HCT116 (cell line): ENCODE results near the gene SALL4. TPM values are rescaled to one million over a fixed set of nuclear protein-coding genes. Genes with fewer than 3 reads are reported as not detected.
"Not testable (repeated sequence)": the region's sequence is repeated elsewhere in the genome, so short reads cannot be mapped to it uniquely, and the experiment has no call there.

Experiments used
- ATAC-seq: fragments of 200-7000 bp; cut with Tn5 transposase; 2 replicates; pipeline ENCODE4 v1.9.1; 2020; ENCODE audit warnings: mild to moderate bottlenecking, moderate library complexity
- BruUV-seq: library from RNA; stranded (reverse); fragments of 400-500 nt; replicated peaks from 2 replicates; lab custom pipeline; 2021; lab: Mats Ljungman, UMichigan
- CTCF ChIA-PET: fragments of 300-600 bp; sonication (Branson Sonifier 250); formaldehyde crosslinking; loops from one replicate; lab custom pipeline; 2021; ENCODE audit warnings: antibody characterized with exemption; lab: Charles Lee
- POLR2A ChIA-PET: fragments of 300-600, 350-600 bp; sonication (Branson Sonifier 250); formaldehyde crosslinking; loops from one replicate; lab custom pipeline; 2021; ENCODE audit warnings: antibody characterized with exemption; lab: Charles Lee
- RAD21 ChIA-PET, 2 experiments: fragments of 300-600 bp; sonication (Branson Sonifier 250); formaldehyde crosslinking; loops; one replicate each; lab custom pipeline; 2023; ENCODE audit warnings: low total read pairs in 2 of 2; ENCODE audit not compliant: uncharacterized antibody in 2 of 2, unreplicated experiment in 2 of 2, low non-redundant PET in 1 of 2; lab: Charles Lee
- DNase-seq: peaks from one replicate; pipeline ENCODE4 v3.0.0-alpha.2; 2010; ENCODE audit warnings: low read depth, low spot score
- H2AFZ ChIP-seq: fragments of 200-600 bp; shearing (Covaris generic), sonication (generic); 2 replicates; pipeline ENCODE4 v1.6.1; 2017; ENCODE audit warnings: low read depth, mixed run types, mixed read lengths, antibody characterized with exemption, low read length; ENCODE audit not compliant: poor library complexity, severe bottlenecking
- H3K27ac ChIP-seq: 2 replicates; pipeline ENCODE4 v1.5.1; 2012; ENCODE audit warnings: low read depth, low read length
- H3K27me3 ChIP-seq: fragments of 200-600 bp; sonication (generic); 2 replicates; pipeline ENCODE4 v1.6.1; 2016; ENCODE audit warnings: mixed run types, low read length, mixed read lengths; ENCODE audit not compliant: insufficient read depth
- H3K36me3 ChIP-seq, 2 experiments: fragments of 200-500 bp in 1 of 2; fragments of 200-600 bp in 1 of 2; sonication (Bioruptor generic) in 1 of 2; sonication (generic) in 1 of 2; 2 replicates each; pipeline versions ENCODE4 v1.5.1 to v1.6.1; 2014 to 2016; ENCODE audit warnings: low read length in 2 of 2, inconsistent platforms in 1 of 2, mixed read lengths in 1 of 2, mixed run types in 1 of 2; ENCODE audit not compliant: insufficient read depth in 2 of 2, control insufficient read depth in 1 of 2
- H3K4me1 ChIP-seq, 2 experiments: fragments of 200-600 bp in 1 of 2; sonication (generic) in 1 of 2; 2 replicates each; pipeline versions ENCODE4 v1.5.1 to v1.6.1; 2012 to 2017; ENCODE audit warnings: low read length in 2 of 2, inconsistent platforms in 1 of 2, mild to moderate bottlenecking in 1 of 2, mixed read lengths in 1 of 2, mixed run types in 1 of 2, moderate library complexity in 1 of 2; ENCODE audit not compliant: insufficient read depth in 2 of 2, control insufficient read depth in 1 of 2
- H3K4me2 ChIP-seq: fragments of 200-600 bp; sonication (generic); 2 replicates; pipeline ENCODE4 v1.6.1; 2017; ENCODE audit warnings: mixed run types, low read length, mixed read lengths
- H3K4me3 ChIP-seq, 2 experiments: fragments of 200-600 bp in 1 of 2; sonication (generic) in 1 of 2; replicated peaks in 1 of 2; 2 replicates each; pipeline ENCODE4 v1.5.1; 2011 to 2016; ENCODE audit warnings: low read length in 2 of 2, control low read depth in 1 of 2, low read depth in 1 of 2, mild to moderate bottlenecking in 1 of 2, mixed read lengths in 1 of 2, mixed run types in 1 of 2
- H3K79me2 ChIP-seq: fragments of 200-600 bp; sonication (generic); 2 replicates; pipeline ENCODE4 v1.6.1; 2017; ENCODE audit warnings: mild to moderate bottlenecking, mixed run types, low read length, moderate library complexity, mixed read lengths; ENCODE audit not compliant: insufficient read depth
- H3K9ac ChIP-seq: fragments of 200-600 bp; sonication (generic); 2 replicates; pipeline ENCODE4 v1.6.1; 2016; ENCODE audit warnings: low read length, mixed read lengths
- H3K9me2 ChIP-seq: fragments of 200-600 bp; sonication (generic), shearing (Covaris generic); 2 replicates; pipeline ENCODE4 v1.6.1; 2017; ENCODE audit warnings: mixed run types, mild to moderate bottlenecking, moderate library complexity; ENCODE audit not compliant: insufficient read depth
- H3K9me3 ChIP-seq, 2 experiments: fragments of 200-500 bp in 1 of 2; fragments of 200-600 bp in 1 of 2; sonication (Bioruptor generic) in 1 of 2; sonication (generic) in 1 of 2; 2 replicates each; pipeline ENCODE4 v1.6.1; 2014 to 2017; ENCODE audit warnings: low read length in 2 of 2, mixed read lengths in 2 of 2, inconsistent platforms in 1 of 2, low read depth in 1 of 2, mild to moderate bottlenecking in 1 of 2, mixed run types in 1 of 2, moderate library complexity in 1 of 2; ENCODE audit not compliant: control insufficient read depth in 1 of 2, insufficient read depth in 1 of 2
- H4K20me1 ChIP-seq: fragments of 200-600 bp; sonication (generic), shearing (Covaris generic); 2 replicates; pipeline ENCODE4 v1.6.1; 2017; ENCODE audit warnings: mixed run types, mild to moderate bottlenecking, moderate library complexity; ENCODE audit not compliant: insufficient read depth
- CEBPB ChIP-seq: IDR thresholded peaks from 2 replicates; pipeline ENCODE4 v1.6.1; 2012; ENCODE audit warnings: low read depth
- EZH2 ChIP-seq: fragments of 200-600 bp; sonication (generic); IDR thresholded peaks from 2 replicates; pipeline ENCODE4 v1.6.1; 2017; ENCODE audit warnings: antibody characterized with exemption, mixed run types
- JUND ChIP-seq: IDR thresholded peaks from 2 replicates; pipeline ENCODE4 v1.6.1; 2012
- POLR2AphosphoS5 ChIP-seq: IDR thresholded peaks from 2 replicates; pipeline ENCODE4 v1.6.1; 2011; ENCODE audit warnings: mild to moderate bottlenecking, low read depth, low read length, moderate library complexity
- SP1 ChIP-seq: IDR thresholded peaks from 2 replicates; pipeline ENCODE4 v1.6.1; 2012; ENCODE audit warnings: low read depth
- TCF7L2 ChIP-seq: IDR thresholded peaks from 2 replicates; pipeline ENCODE4 v1.7.0; 2011; ENCODE audit warnings: borderline replicate concordance, inconsistent platforms; ENCODE audit not compliant: insufficient read depth, insufficient read length; ENCODE audit errors: extremely low read depth
- intact Hi-C: fragments of 100-400 bp; cut with micrococcal nuclease; formaldehyde crosslinking; loops from 2 replicates; pipeline ENCODE4 v1.10.0; 2022
- total RNA-seq: library from RNA; stranded (reverse); gene quantifications from one replicate; pipeline ENCODE4 v1.2.1, GENCODE V29; 2021; ENCODE audit not compliant: unreplicated experiment

Gene SALL4
- total RNA-seq, 1 experiment from 2014 or later, result 1.9 TPM

GRCh38 chr20:51766994-51767866 lies 35.1 kb downstream of the SALL4 start (continued):
- TF ChIP-seq CEBPB (no peak), EZH2 (no peak), POLR2AphosphoS5 (peak; percentile 76), JUND (no peak), SP1 (peak; percentile 65), TCF7L2 (no peak)

- POLR2A ChIA-PET, result interaction anchor here (0.7 to 1.2 kb wide), 2 partner anchors 13 to 875 kb away, joined by 3 read pairs; no protein-coding TSS in a partner anchor
- ATAC-seq, intact Hi-C loops, H3K79me2 ChIP-seq, H3K4me3 ChIP-seq, CTCF ChIA-PET, H4K20me1 ChIP-seq, H3K36me3 ChIP-seq, RAD21 ChIA-PET, H3K27me3 ChIP-seq, BruUV-seq, H3K9me2 ChIP-seq, H2AFZ ChIP-seq, DNase-seq, H3K9me3 ChIP-seq: not testable (repeated sequence)
- peak overlapping the region; percentile 89; the same call in 1 of the 2 replicates for H3K27ac ChIP-seq
- H3K4me1 ChIP-seq, result peaks cover 36 to 63% of the 10 kb centered on the region in 2 experiments
- peak overlapping the region; percentile 91; the same call in 1 of the 2 replicates for H3K9ac ChIP-seq
- peak overlapping the region; percentile 94 for H3K4me2 ChIP-seq
These were observed 36.9 kb downstream of the SALL4 start for GRCh38 chr20:51765381-51765780.
